Anterior cingulate cortex (tissue), 58 donors: Measurements from ENCODE around the gene LRRC7.
A peak's percentile ranks its signal among the peaks of the same experiment; 100 is the strongest.
"Not testable (repeated sequence)": the region's sequence is repeated elsewhere in the genome, so short reads cannot be mapped to it uniquely, and the experiment has no call there.

ENCODE experiments used
- DNase-seq, 58 donors: peaks; one replicate each; lab custom pipeline; 2025; lab: John Stamatoyannopoulos, UW

Gene LRRC7

DNA sequence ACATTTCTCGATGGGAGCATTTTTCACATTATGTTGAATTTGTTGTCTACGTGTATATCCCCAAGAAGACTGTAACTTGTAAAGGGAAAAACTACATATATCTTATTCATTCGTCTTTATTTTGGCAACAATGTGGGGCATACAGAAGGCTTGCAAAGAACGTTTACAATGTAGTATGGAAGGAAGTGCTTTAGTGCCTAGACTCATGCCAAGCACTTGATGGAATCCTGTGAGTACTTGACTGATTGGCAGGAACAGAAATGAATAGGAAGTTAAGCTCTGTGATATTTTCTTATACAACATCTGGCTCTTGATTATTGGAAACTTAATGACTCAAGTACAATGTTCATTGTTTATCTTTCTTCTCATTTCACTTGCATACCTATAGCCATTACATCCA is 284.4 kb downstream of the LRRC7 start:
- no peak for DNase-seq

DNA sequence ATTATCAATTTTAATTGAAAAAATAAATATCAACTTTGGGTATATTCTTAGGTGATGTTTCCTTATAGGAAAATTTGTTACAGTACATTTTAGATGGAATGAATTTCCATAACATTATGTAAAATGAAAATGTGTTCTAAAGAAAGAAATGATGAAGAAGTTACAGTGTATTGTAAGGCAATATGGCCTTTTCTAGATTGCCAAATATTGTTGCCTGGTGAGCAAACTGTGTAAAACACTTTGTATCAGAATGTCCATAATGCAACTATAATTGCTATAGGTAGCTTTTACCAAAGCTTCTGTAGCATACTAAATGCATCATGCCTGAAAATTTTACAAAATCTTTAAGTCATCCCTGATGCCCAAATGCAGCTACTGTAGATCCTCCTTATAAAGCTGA is 285.0 kb downstream of the LRRC7 start:
- no peak for DNase-seq

DNA sequence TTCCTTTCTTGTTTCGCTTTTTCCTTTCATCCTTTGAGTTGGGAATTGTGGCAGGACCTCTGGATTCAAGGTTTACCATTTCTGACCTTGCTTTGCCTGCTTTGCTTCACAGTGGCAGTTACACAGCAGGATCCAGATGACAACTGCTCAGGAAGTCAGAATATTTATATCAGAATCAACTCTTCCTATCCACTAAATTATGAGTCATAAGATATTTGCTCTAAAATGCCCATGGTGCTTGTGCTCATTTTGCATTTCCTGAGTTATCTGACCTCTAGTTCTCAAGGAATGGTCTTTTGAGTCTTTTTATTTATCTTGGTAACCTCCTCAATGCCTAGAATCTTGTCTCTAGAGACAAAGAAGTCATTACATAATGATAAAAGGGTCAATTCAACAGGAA is 290.8 kb downstream of the LRRC7 start:
- DNase-seq = no peak

DNA sequence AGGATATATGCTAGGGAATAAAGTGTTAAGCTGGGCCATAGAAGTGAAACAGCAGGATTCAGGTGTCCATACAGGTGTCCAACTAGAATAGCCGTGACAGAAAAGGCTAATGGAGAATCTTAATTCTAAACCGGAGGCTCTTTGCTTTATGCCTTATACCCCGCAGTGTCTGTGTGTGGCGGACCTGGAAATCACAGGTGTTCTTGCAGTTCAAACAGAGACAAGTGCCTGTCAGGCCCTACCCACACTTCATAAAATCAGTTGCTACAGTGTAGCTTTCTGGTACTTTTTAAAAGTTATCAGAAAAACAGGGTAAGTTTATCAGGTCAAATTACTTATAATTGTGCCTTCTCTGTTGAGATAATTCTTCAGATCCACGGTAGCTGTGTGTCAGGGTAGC is 293.9 kb downstream of the LRRC7 start:
- DNase-seq = no peak

DNA sequence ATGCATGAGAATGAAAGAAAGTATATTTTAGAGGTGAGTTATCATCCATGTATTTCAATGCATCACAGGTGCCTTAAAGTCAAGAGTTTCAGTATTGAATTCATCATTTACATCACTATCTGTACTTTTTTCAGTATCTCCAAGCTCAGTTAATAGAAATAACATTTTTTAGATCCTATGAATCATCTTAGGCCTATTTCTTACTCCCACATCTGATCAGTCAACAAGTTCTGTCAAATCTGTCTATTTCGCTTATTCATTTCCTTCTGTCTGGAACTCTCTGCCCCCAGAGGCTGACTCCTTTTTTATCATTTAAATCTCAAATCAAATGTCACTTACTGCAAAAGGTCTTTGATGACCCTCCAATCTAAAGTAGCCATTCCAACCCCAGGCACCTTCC is 295.2 kb downstream of the LRRC7 start:
- no peak for DNase-seq

DNA sequence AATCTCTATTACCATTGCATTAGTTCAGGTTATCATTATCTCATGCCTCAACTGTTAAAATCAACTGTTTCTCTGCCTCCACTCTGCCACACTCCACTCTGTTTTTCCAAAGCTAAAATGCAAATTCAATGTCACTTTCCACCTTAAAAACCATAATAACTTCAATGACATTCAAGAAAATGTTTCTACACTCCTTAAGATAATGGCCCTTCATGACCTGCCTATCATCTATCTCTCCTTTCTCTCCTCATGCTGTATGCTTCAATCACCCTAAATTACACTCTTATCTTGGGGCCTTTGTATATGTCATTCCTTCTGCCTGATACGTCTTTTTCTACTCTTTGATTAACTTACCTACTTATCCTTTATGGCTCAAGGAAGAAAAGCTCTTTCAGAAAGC is 296.0 kb downstream of the LRRC7 start:
- no peak for DNase-seq

DNA sequence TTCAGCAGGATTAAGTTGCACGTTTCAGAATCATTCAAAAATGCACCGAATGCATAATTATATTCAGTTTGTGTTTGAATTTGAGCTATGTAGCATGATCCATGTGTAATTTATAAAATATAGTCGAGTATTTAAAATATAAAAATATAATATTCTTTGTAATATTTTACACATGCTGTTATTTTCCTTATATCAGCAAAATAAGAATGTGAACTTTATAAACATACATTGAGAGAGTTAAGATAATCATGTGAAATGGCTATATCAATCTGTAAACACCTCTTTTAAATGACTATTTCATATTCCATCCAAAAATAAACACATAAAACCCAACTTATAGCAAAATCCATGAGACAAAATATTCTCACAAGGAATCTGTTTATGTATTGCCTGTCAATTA is 303.7 kb downstream of the LRRC7 start:
- no peak for DNase-seq

DNA sequence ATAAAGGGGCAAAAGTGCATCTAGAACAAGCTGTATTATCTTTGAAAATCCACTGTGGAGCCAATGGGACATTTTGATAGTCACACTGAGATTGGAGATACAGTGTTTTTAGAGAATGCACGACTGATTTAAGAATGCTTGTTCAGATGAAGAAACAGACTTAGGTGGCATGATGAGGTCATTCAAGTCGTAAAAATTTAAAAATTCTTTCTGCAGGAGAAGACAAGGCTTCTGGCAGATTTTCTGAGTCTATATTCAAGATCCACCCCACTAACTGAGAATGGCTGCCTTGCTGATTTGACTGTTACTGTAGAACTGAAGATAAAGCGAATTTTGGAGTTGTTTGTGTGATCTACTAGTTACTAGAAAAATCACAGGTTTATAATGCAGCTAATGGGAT is 310.6 kb downstream of the LRRC7 start:
- DNase-seq = no peak

DNA sequence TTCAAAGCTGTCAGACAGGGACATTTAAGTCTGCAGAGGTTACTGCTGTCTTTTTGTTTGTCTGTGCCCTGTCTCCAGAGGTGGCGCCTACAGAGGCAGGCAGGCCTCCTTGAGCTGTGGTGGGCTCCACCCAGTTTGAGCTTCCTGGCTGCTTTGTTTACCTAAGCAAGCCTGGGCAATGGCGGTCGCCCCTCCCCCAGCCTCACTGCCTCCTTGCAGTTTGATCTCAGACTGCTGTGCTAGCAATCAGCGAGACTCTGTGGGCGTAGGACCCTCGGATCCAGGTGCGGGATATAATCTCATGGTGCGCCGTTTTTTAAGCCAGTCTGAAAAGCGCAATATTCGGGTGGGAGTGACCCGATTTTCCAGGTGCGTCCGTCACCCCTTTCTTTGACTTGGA is 320.3 kb downstream of the LRRC7 start:
- DNase-seq = not testable (repeated sequence)

DNA sequence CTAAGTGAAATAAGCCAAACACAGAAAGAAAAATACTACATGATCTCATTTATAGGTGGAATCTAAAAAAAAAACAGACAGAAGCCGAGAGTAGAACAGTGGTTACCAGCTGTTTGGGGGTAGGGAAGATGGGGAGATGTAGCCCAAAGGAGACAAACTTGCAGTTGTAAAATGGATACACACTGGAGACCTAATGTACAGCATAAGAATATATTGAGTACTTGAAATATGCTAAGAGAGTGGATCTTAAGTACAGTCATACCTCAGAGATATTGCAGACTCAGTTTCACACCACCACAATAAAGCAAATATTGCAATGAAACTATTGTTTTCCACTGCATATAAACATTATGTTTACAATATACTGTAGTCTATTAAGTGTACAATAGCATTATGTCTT is 320.9 kb downstream of the LRRC7 start:
- DNase-seq = no peak

DNA sequence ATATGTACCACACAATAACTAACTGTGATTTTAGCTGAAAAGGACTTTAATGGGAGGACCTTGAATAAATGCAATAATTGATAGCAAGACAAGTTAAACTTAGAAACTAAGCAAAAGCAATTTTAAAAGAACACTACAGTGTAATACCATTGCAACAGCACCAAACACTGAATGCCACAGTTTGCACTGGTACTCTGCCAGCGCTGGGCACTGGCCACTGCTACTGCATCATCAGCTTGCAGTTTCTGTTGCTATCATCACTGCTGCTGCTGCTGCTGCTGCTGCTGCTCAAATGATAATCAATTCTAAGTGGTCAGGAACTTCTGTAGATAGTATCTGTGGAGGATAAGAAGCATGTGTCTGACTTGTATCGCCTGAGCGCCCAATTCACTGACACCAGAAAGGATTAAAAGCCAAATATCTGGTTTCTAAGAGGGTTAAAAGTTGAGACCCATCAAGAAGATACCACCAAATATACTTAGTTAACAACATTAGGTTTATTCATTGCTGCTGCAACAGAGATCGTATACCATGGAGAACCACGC is 330.8 kb downstream of the LRRC7 start:
- peak in 21 of 58 donors; percentile 1 to 30 (median 6) for DNase-seq

DNA sequence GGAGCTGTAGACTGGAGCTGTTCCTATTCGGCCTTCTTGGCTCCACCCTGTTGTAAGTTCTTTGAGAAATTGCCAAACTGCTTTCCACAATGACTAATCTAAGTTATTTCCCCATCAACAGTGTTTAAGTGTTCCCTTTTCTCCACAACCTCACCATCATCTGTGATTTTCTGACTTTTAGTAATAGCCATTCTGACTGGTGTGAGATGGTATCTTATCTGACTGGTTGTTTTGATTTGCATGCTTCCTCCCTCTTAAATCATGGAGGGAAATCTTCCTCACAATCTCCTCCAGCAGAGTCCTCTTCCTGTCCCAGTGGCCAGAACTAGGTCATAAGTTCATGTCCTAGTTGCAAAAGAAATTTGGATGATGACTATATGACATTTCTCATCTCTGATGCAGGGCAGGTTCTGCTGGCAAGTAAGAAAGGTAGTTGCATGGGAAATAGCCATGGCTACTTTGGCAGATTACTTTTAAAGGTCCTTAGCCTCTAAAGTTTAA is 343.6 kb downstream of the LRRC7 start:
- DNase-seq = no peak

DNA sequence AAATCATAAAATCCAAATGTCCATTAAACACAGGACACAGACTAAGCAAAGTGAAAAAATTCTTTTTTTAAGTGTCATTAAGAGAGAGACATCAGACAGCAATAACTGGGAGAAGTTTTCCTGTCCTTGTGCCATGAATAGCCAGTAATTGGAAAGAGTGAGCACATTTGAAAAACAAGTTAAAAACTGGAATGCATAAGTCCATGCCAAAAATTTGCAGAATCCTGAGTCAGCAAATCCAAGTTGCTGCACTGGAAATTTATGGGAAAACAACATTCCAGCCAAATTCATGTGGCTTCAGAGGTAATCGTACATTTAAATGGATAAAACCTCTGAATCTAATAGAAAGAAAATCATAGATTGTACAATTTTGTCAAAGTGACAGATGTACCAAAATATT is 346.3 kb downstream of the LRRC7 start:
- DNase-seq = no peak

DNA sequence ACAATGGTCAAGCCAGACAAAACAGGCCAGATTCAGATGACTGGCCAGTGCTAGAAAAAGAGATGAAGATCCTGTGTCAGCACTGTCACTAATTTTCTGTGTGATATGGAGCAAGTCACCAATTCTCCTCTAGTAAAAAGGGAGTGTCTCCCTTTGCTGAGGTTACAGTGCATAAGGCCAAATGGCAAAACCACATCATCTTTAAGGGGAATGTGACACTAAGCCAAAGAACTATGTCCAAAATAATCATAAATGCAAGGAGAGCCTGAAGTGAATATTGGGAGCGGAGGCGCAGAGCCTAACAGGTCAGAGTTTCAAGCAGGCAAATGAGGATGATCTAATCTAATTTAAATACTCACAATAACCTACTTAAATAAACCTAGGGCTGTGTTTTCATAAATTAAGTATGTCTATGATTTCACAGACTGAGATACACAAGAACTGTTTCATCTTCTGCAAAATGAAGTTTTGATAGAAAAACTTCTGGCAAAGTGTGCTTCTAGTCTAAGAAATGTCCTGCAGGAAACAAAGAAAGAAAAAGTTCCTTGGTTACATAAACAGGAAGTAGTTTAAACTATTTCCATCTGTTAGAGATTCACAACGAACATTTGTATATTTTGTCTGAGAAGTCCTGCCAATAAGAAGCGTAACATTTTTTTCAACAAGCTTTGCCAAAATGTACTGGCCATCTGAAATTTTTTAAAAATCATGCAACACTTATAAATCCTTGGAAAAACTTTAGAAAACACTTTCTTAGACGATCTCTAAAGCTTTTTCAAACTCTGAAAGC is 347.4 kb downstream of the LRRC7 start:
- DNase-seq = no peak

DNA sequence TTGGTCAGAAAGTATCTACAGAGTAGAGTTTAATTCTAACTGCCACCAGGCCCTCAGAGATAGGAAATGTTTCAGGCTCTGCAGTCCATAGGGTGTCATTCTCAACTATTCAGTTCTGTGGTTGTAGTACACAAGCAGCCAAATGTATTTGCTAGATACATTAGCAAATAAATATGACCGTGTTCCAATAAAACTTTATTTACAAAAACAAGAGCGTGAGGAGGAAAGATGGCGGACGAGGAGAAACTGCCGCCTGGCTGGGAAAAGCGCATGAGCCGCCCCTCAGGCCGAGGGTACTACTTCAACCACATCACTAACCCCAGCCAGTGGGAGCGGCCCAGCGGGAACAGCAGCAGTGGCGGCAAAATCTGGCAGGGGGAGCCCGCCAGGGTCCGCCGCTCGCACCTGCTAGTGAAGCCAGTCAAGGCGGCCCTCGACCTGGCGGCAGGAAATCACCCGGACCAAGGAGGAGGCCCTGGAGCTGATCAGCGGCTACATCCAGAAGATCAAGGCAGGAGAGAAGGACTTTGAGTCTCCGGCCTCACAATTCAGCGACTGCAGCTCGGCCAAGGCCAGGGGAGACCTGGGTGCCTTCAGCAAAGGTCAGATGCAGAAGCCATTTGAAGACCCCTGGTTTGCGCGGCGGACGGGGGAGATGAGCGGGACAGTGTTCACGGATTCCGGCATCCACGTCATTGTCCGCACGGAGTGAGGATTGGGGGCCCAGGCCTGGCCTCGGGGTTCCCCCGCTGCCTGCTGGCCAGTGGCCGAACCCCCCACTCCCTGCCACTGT is 351.6 kb downstream of the LRRC7 start:
- no peak for DNase-seq

DNA sequence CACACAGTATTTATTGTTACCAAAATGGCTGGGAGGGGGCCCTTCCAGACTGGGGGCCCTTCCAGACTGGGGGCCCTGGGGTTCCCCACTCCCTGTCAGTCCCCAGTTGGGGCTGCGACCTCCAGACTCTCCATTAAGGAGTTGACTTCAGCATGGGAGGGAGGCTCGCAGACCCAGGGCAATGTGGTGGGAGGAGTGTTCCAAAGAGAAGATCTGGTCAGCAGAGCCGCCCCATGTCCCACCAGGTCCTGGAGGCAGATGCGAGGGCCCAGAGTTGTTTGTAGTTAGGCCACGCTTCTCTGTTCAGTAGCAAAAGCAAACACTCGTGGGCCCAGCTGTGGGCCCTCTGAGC is 352.2 kb downstream of the LRRC7 start:
- DNase-seq = no peak

DNA sequence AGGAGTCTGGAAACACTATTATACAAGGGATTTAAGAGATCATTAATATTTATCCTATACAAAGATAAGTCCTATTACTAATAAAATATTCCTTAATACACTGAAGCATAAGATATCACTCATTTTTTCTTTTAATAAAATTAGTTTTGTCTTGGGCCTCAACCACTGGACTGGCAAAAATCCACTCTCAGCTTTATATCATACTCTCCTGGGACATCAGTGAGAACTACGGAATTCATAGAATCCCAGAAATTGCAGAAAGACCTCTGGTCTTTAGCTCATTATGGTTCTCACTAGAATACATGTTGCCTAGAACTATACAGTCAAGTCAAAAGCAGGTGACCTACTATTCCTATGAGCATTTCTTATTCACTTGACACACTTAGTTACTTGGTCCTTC is 352.7 kb downstream of the LRRC7 start:
- DNase-seq = no peak

DNA sequence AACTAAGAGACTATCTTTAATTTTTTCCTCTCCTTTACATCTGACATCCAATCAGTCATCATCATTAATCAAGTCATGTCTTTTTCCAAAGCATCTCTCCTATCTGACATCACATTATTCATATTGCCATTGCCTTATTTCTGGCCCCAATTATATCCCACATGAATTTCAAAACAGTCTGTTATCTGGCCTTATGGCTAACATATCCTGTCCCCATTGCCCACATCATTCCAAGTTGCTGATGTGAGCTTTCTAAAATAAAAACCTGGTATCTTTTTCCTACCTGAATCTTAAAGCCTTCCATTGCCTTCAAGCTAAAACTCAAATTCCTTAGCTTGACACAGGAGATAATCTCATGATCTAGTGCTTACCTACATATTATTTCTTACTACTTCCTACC is 353.8 kb downstream of the LRRC7 start:
- no peak for DNase-seq

DNA sequence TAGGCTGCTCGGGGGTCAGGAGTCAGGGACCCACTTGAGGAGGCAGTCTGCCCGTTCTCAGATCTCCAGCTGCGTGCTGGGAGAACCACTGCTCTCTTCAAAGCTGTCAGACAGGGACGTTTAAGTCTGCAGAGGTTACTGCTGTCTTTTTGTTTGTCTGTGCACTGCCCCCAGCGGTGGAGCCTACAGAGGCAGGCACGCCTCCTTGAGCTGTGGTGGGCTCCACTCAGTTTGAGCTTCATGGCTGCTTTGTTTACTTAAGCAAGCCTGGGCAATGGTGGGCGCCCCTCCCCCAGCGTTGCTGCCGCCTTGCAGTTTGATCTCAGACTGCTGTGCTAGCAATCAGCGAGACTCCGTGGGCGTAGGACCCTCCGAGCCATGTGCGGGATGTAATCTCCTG is 360.5 kb downstream of the LRRC7 start:
- DNase-seq = not testable (repeated sequence)

DNA sequence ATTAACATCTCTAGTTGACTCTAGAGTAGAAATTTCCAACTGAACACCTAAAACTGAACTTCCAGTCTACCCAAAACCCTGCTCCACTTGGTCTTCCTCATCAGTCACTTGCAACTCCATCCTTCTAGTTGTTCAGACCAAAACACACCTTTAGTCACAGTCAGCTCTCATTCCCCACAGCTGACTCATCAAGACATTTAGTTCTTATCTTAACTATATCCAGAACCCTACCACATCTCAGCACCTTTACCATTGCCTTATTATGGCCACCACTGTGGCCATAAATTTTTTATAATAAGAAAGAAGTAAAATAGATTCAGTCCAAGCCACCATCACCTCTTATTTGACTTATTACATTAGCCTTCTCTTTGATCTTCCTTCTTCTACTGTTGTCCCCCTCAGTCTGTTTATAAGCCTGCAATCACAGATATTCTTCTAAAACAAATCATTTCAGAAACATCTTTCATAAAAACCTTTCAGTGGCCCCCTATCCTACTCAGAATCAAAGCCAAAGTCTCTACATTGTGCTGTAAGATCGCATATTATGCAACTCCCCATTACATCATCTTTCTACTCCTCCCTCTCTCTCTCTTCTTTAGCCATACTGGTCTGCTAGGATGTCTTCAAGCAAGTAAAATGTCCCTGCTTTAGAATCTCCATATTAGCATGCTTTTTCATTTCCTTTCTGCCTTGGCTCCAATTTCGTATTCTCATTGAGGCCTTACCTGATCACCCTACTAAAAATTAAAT is 361.8 kb downstream of the LRRC7 start:
- no peak for DNase-seq

DNA sequence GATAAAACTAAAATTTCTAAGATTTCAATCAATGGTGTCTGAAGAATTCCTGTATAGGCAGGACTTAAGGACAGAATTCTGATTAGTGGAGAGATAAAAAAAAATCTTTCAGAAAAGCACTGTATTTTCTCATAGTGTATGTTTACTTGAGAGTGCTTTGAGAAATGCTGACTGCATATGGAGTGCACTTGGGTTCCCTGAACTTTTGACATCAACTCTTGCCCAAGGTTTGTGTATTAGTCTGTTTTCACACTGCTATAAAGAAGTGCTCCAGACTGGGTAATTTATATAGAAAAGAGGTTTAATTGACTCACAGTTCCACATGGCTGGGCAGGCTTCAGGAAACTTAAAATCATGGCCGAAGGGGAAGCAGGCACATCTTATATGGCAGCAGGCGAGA is 362.7 kb downstream of the LRRC7 start:
- no peak for DNase-seq
